H1 (cell line): ENCODE data around the gene TYRO3. TPM values are rescaled to one million over a fixed set of nuclear protein-coding genes. Genes with fewer than 3 reads are reported as not detected.

Source experiments
- CTCF ChIA-PET: fragments of 300-600 bp; sonication (Branson Sonifier 250); formaldehyde crosslinking; loops from one replicate; lab custom pipeline; 2021; ENCODE audit not compliant: partially characterized antibody; lab: Charles Lee
- POLR2A ChIA-PET: fragments of 300-600 bp; sonication (Branson Sonifier 250); formaldehyde crosslinking; loops from one replicate; lab custom pipeline; 2021; ENCODE audit warnings: inconsistent platforms; ENCODE audit not compliant: partially characterized antibody; lab: Charles Lee
- DNase-seq, 2 experiments: peaks; one replicate each; pipeline versions ENCODE4 v3.0.0 to v3.0.0-alpha.2; 2010 to 2022; ENCODE audit warnings: low spot score in 2 of 2, low read depth in 1 of 2, mixed read lengths in 1 of 2
- FAIRE-seq: peaks from 2 replicates; lab custom pipeline; 2011; peaks lifted over from hg19 to GRCh38; lab: Jason Lieb, UNC
- H2AFZ ChIP-seq: 2 replicates; pipeline ENCODE4 v1.8.1; 2012; ENCODE audit warnings: low read length, inconsistent platforms
- H2AK5ac ChIP-seq: 2 replicates; pipeline ENCODE4 v1.6.1; 2013; ENCODE audit warnings: low read depth, low read length
- H2BK120ac ChIP-seq: replicated peaks from 2 replicates; pipeline ENCODE3; 2013; ENCODE audit warnings: low read depth, low read length, inconsistent platforms
- H2BK12ac ChIP-seq: 2 replicates; pipeline ENCODE4 v1.6.1; 2013; ENCODE audit warnings: low read depth, low read length
- H2BK15ac ChIP-seq: 2 replicates; pipeline ENCODE4 v1.6.1; 2013; ENCODE audit warnings: low read length
- H2BK20ac ChIP-seq: 2 replicates; pipeline ENCODE4 v1.6.1; 2013; ENCODE audit warnings: low read length
- H2BK5ac ChIP-seq: 2 replicates; pipeline ENCODE4 v1.6.1; 2013; ENCODE audit warnings: low read depth, low read length
- H3K14ac ChIP-seq: 2 replicates; pipeline ENCODE4 v1.6.1; 2013; ENCODE audit warnings: inconsistent platforms; ENCODE audit not compliant: insufficient read length
- H3K18ac ChIP-seq: 2 replicates; pipeline ENCODE4 v1.6.1; 2013; ENCODE audit warnings: low read length; ENCODE audit errors: extremely low read depth
- H3K23ac ChIP-seq: 2 replicates; pipeline ENCODE4 v1.6.1; 2013; ENCODE audit warnings: inconsistent platforms; ENCODE audit not compliant: insufficient read length
- H3K23me2 ChIP-seq: 2 replicates; pipeline ENCODE4 v1.6.1; 2013; ENCODE audit warnings: low read depth, low read length
- H3K27ac ChIP-seq: 2 replicates; pipeline ENCODE4 v1.6.1; 2011; ENCODE audit warnings: low read depth, low read length, inconsistent platforms
- H3K27me3 ChIP-seq, 4 experiments: replicated peaks in 1 of 4; 1 replicate in 1 of 4; 2 replicates in 3 of 4; pipeline versions ENCODE4 v1.6.1 to v1.8.1; 2011 to 2013; ENCODE audit warnings: low read length in 3 of 4, mild to moderate bottlenecking in 3 of 4, inconsistent platforms in 2 of 4, mixed read lengths in 2 of 4, moderate library complexity in 1 of 4; ENCODE audit not compliant: control insufficient read depth in 3 of 4, insufficient read depth in 3 of 4; ENCODE audit errors: extremely low read depth in 1 of 4
- H3K36me3 ChIP-seq, 4 experiments: 2 replicates each; pipeline versions ENCODE4 v1.6.1 to v1.8.1; 2011 to 2013; ENCODE audit warnings: mild to moderate bottlenecking in 4 of 4, low read length in 3 of 4, moderate library complexity in 2 of 4, control low read depth in 1 of 4, inconsistent platforms in 1 of 4; ENCODE audit not compliant: insufficient read depth in 4 of 4, control insufficient read depth in 2 of 4
- H3K4ac ChIP-seq: replicated peaks from 2 replicates; pipeline ENCODE3; 2013; ENCODE audit warnings: low read length, low read depth, mixed read lengths, inconsistent platforms; ENCODE audit not compliant: insufficient read length
- H3K4me1 ChIP-seq, 4 experiments: replicated peaks in 1 of 4; 1 replicate in 1 of 4; 2 replicates in 3 of 4; pipeline versions ENCODE4 v1.6.1 to v1.8.1; 2011 to 2013; ENCODE audit warnings: low read length in 3 of 4, inconsistent platforms in 2 of 4, mixed read lengths in 1 of 4; ENCODE audit not compliant: insufficient read depth in 4 of 4, control insufficient read depth in 3 of 4
- H3K4me2 ChIP-seq, 2 experiments: 2 replicates each; pipeline versions ENCODE4 v1.6.1 to v1.8.1; 2011 to 2013; ENCODE audit warnings: low read depth in 2 of 2, low read length in 2 of 2, control low read depth in 1 of 2, inconsistent platforms in 1 of 2, mild to moderate bottlenecking in 1 of 2; ENCODE audit not compliant: insufficient read depth in 1 of 2
- H3K4me3 ChIP-seq, 4 experiments: fragments of 200-600, 300-600 bp in 1 of 4; sonication (generic), shearing (Covaris generic), sonication (Bioruptor Twin) in 1 of 4; 2 replicates each; pipeline versions ENCODE4 v1.5.1 to v1.8.1; 2011 to 2016; ENCODE audit warnings: low read length in 4 of 4, low read depth in 3 of 4, control low read depth in 2 of 4, inconsistent platforms in 2 of 4, mild to moderate bottlenecking in 2 of 4, mixed read lengths in 1 of 4, moderate library complexity in 1 of 4; ENCODE audit not compliant: insufficient read depth in 2 of 4; ENCODE audit errors: extremely low read depth in 1 of 4
- H3K56ac ChIP-seq: replicated peaks from 2 replicates; pipeline ENCODE3; 2013; ENCODE audit warnings: low read depth, mild to moderate bottlenecking, mixed read lengths, low read length, inconsistent platforms; ENCODE audit not compliant: insufficient read length
- H3K79me1 ChIP-seq: 2 replicates; pipeline ENCODE4 v1.6.1; 2013; ENCODE audit warnings: low read depth, low read length, control low read depth
- H3K79me2 ChIP-seq, 2 experiments: 2 replicates each; pipeline versions ENCODE4 v1.6.1 to v1.8.1; 2012 to 2013; ENCODE audit warnings: low read length in 2 of 2, mild to moderate bottlenecking in 2 of 2, inconsistent platforms in 1 of 2; ENCODE audit not compliant: insufficient read depth in 2 of 2, control insufficient read depth in 1 of 2
- H3K9ac ChIP-seq, 4 experiments: replicated peaks in 1 of 4; 1 replicate in 1 of 4; 2 replicates in 3 of 4; pipeline versions ENCODE4 v1.6.1 to v1.8.1; 2011 to 2013; ENCODE audit warnings: low read depth in 3 of 4, low read length in 3 of 4, control low read depth in 2 of 4, mild to moderate bottlenecking in 2 of 4, moderate library complexity in 2 of 4, inconsistent platforms in 1 of 4; ENCODE audit errors: extremely low read depth in 1 of 4
- H3K9me3 ChIP-seq, 2 experiments: 2 replicates each; pipeline versions ENCODE4 v1.6.1 to v1.8.1; 2012 to 2013; ENCODE audit warnings: mild to moderate bottlenecking in 2 of 2, moderate library complexity in 2 of 2, control low read depth in 1 of 2, inconsistent platforms in 1 of 2, low read depth in 1 of 2, low read length in 1 of 2, mixed read lengths in 1 of 2; ENCODE audit not compliant: insufficient read depth in 2 of 2
- H4K20me1 ChIP-seq, 2 experiments: replicated peaks in 1 of 2; 2 replicates each; pipeline versions ENCODE3 to v1.8.1; 2011 to 2013; ENCODE audit warnings: inconsistent platforms in 2 of 2, low read length in 2 of 2, mild to moderate bottlenecking in 1 of 2; ENCODE audit not compliant: insufficient read depth in 2 of 2, control insufficient read depth in 1 of 2
- H4K5ac ChIP-seq: 2 replicates; pipeline ENCODE4 v1.6.1; 2013; ENCODE audit warnings: low read length, low read depth, mixed read lengths, inconsistent platforms; ENCODE audit not compliant: insufficient read length
- H4K8ac ChIP-seq: 2 replicates; pipeline ENCODE4 v1.8.0; 2013; ENCODE audit warnings: mild to moderate bottlenecking, moderate library complexity, low read length, inconsistent platforms; ENCODE audit not compliant: insufficient read depth; ENCODE audit errors: extremely low read depth
- H4K91ac ChIP-seq: replicated peaks from 2 replicates; pipeline ENCODE3; 2013; ENCODE audit warnings: low read length, mixed read lengths, inconsistent platforms; ENCODE audit not compliant: insufficient read length
- CEBPB ChIP-seq: IDR thresholded peaks from 2 replicates; pipeline ENCODE4 v1.6.1; 2012; ENCODE audit warnings: low read depth, low read length
- KDM5A ChIP-seq: fragments of 200-600 bp; IDR thresholded peaks from 2 replicates; pipeline ENCODE4 v1.7.1; 2012; ENCODE audit warnings: mild to moderate bottlenecking, low read length, inconsistent platforms, mixed read lengths
- MAX ChIP-seq: IDR thresholded peaks from 2 replicates; pipeline ENCODE4 v1.6.1; 2012; ENCODE audit warnings: inconsistent platforms
- PHF8 ChIP-seq: fragments of 200-600 bp; sonication (generic); conservative IDR thresholded peaks from 2 replicates; pipeline ENCODE4 v1.7.1; 2012; ENCODE audit warnings: low read depth, mild to moderate bottlenecking, inconsistent platforms, low read length, moderate library complexity
- RAD21 ChIP-seq, 2 experiments: IDR thresholded peaks in 1 of 2; conservative IDR thresholded peaks in 1 of 2; 2 replicates each; pipeline ENCODE4 v1.6.1; 2011; ENCODE audit warnings: low read depth in 2 of 2, low read length in 2 of 2, improper control_type of control experiment in 1 of 2, inconsistent platforms in 1 of 2, mild to moderate bottlenecking in 1 of 2, moderate library complexity in 1 of 2
- TAF1 ChIP-seq: IDR thresholded peaks from 2 replicates; pipeline ENCODE4 v1.6.1; 2011; ENCODE audit warnings: mild to moderate bottlenecking, low read depth, low read length
- WGBS, 2 experiments: shearing (Covaris generic) in 1 of 2; methylation state at CpG; one replicate each; pipeline versions ENCODE4 v1.1.6 to v1.1.7; 2013 to 2015; ENCODE audit warnings: low lambda C conversion rate in 2 of 2, mixed read lengths in 2 of 2, inconsistent platforms in 1 of 2, low coverage in 1 of 2, missing lambda C conversion rate in 1 of 2; ENCODE audit not compliant: insufficient replicate concordance in 2 of 2, insufficient coverage in 1 of 2, insufficient read length in 1 of 2; ENCODE audit errors: extremely low coverage in 1 of 2, missing lambda C conversion rate in 1 of 2; 5-methylcytosine and 5-hydroxymethylcytosine counted together
- polyA plus RNA-seq, 7 experiments: library from polyadenylated mRNA; depleted of rRNA in 3 of 7; stranded (reverse) in 5 of 7; unstranded in 2 of 7; fragments of >200 nt in 5 of 7; fragments of 200-250 nt in 2 of 7; gene quantifications; 1 replicate in 5 of 7; 2 replicates in 1 of 7; 4 replicates in 1 of 7; pipeline versions ENCODE4 v1.2.1 to v1.2.3, GENCODE V29; 2011 to 2013; ENCODE audit warnings: missing spikeins in 2 of 7, mixed read lengths in 2 of 7
- total RNA-seq: library from RNA; stranded (reverse); fragmentation: NEBNext Ultra II Directional; extraction: Animal tissue kit (Norgen Biotek cat#: 25700); gene quantifications from 2 replicates; pipeline ENCODE4 v1.2.1, GENCODE V29; 2021
- TF ChIP-seq, protein P1 (sequence below), 3 experiments: IDR thresholded peaks; 1 replicate in 2 of 3; 2 replicates in 1 of 3; pipeline versions ENCODE4 v1.5.1 to v1.6.1; 2011; ENCODE audit warnings: low read length in 3 of 3, mild to moderate bottlenecking in 3 of 3, inconsistent platforms in 2 of 3, low read depth in 1 of 3, moderate library complexity in 1 of 3; ENCODE audit not compliant: insufficient read depth in 1 of 3; ENCODE audit errors: control extremely low read depth in 1 of 3
- TF ChIP-seq, protein P2 (sequence below): IDR thresholded peaks from 2 replicates; pipeline ENCODE4 v1.6.1; 2011; ENCODE audit warnings: low read depth, mild to moderate bottlenecking, low read length; ENCODE audit not compliant: insufficient read depth

Gene TYRO3
- total and polyA plus RNA-seq, 2 of the 8 experiments (the other 6 are each of a cell fraction or from before 2014, with no cell fraction given): 82.7 to 98.8 TPM

- FAIRE-seq (no peak), DNase-seq (peak in 1 of 2 experiments; percentile 63)
- H3K18ac ChIP-seq: peak overlapping the region; percentile 72
- peaks cover 0 to 3% of the 10 kb centered on the region in 2 experiments for H4K20me1 ChIP-seq
- peak overlapping the region; percentile 51 to 61 for H3K4me2 ChIP-seq
- H2BK20ac ChIP-seq: 0 out of 2 replicates have a peak overlapping the region, but pooled peaks have one; percentile 87
- peak overlapping the region; percentile 60 for H3K56ac ChIP-seq
- peak overlapping the region in 1 of 4 experiments; percentile 38; a peak in 1 of 8 replicates for H3K4me3 ChIP-seq
- peak overlapping the region; percentile 90; the same call in 1 of the 2 replicates for H2BK15ac ChIP-seq
- no peak overlapping the region for H3K23ac ChIP-seq
- H2AK5ac ChIP-seq: peak overlapping the region; percentile 97
- H2BK120ac ChIP-seq: peak overlapping the region; percentile 60
- H2BK5ac ChIP-seq: peak overlapping the region; percentile 80; the same call in 1 of the 2 replicates
- peaks cover 0 to 44% (median 6%) of the 10 kb centered on the region in 4 experiments; a peak in 5 of 8 replicates for H3K36me3 ChIP-seq
- no peak overlapping the region for H2AFZ ChIP-seq
- peaks cover 0 to 21% of the 10 kb centered on the region in 2 experiments; a peak in 1 of 4 replicates for H3K79me2 ChIP-seq
- H2BK12ac ChIP-seq: peak overlapping the region; percentile 93
- ChIA-PET CTCF (interaction anchor here (0.6 to 5.5 kb wide), 15 partner anchors 8 to 1287 kb away, joined by 3 to 80 read pairs (median 4); no protein-coding TSS in a partner anchor), POLR2A (interaction anchor here (0.8 to 21.2 kb wide), 8 partner anchors 10 to 249 kb away, joined by 3 to 643 read pairs (median 4); partner anchors contain the start of genes LTK and RPAP1)
- H4K8ac ChIP-seq: peak overlapping the region; percentile 66
- H3K27me3 ChIP-seq: no peaks in the 10 kb centered on the region; a peak in 1 of 7 replicates
- H3K9me3 ChIP-seq: no peaks in the 10 kb centered on the region
- H3K4ac ChIP-seq: peak overlapping the region; percentile 82
- peak overlapping the region; percentile 29; the same call in 1 of the 2 replicates for H3K27ac ChIP-seq
- peak overlapping the region; percentile 86 for H4K91ac ChIP-seq
- peak overlapping the region in 1 of 4 experiments; percentile 9; a peak in 1 of 7 replicates for H3K9ac ChIP-seq
- H3K79me1 ChIP-seq: no peaks in the 10 kb centered on the region; the same call in none of the 2 replicates
- H4K5ac ChIP-seq: peak overlapping the region; percentile 37
- WGBS, 2 experiments: 62% methylated on average over 3 of the region's 3 CpGs; no CpG with 5 or more reads in 1 of the 2 experiments
- H3K14ac ChIP-seq: no peak overlapping the region
- H3K4me1 ChIP-seq: peaks cover 28 to 62% (median 51%) of the 10 kb centered on the region in 4 experiments
- peaks cover 7% of the 10 kb centered on the region; the same call in 1 of the 2 replicates for H3K23me2 ChIP-seq
- TF ChIP-seq TAF1 (no peak), MAX (no peak), PHF8 (no peak), KDM5A (no peak), RAD21 (IDR thresholded peaks at IDR 0.05 in 1 of 2, conservative IDR thresholded peaks at IDR 0.05 in 1 of 2; ENCODE audit: low read depth in 2 of 2, low read length in 2 of 2) (peak; percentile 23 to 46; a peak in 3 of 4 replicates), CEBPB (no peak)
- TF ChIP-seq, protein P1, sequence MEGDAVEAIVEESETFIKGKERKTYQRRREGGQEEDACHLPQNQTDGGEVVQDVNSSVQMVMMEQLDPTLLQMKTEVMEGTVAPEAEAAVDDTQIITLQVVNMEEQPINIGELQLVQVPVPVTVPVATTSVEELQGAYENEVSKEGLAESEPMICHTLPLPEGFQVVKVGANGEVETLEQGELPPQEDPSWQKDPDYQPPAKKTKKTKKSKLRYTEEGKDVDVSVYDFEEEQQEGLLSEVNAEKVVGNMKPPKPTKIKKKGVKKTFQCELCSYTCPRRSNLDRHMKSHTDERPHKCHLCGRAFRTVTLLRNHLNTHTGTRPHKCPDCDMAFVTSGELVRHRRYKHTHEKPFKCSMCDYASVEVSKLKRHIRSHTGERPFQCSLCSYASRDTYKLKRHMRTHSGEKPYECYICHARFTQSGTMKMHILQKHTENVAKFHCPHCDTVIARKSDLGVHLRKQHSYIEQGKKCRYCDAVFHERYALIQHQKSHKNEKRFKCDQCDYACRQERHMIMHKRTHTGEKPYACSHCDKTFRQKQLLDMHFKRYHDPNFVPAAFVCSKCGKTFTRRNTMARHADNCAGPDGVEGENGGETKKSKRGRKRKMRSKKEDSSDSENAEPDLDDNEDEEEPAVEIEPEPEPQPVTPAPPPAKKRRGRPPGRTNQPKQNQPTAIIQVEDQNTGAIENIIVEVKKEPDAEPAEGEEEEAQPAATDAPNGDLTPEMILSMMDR (IDR thresholded peaks at IDR 0.05; ENCODE audit: control extremely low read depth in 1 of 3, insufficient read depth in 1 of 3, low read depth in 1 of 3, low read length in 3 of 3): peak; percentile 20 to 48 (median 38); a peak in 2 of 4 replicates
- TF ChIP-seq, protein P2, sequence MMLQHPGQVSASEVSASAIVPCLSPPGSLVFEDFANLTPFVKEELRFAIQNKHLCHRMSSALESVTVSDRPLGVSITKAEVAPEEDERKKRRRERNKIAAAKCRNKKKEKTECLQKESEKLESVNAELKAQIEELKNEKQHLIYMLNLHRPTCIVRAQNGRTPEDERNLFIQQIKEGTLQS: no peak
These were observed 2.7 kb downstream of the TYRO3 start for GRCh38 chr15:41561777-41562145.
